Right lobe of liver (tissue), 4 donors: ENCODE measurements around the gene KCNG4.

Experiments used
- POLR2A ChIP-seq: fragments of 450-650 bp; IDR thresholded peaks from one replicate; pipeline ENCODE4 v1.6.1; 2017; ENCODE audit warnings: antibody characterized with exemption, mild to moderate bottlenecking
- TF ChIP-seq, protein P1 (sequence below), 4 donors: fragments of 200-600 bp in 3 of 4; fragments of 450-650 bp in 1 of 4; IDR thresholded peaks; one replicate each; pipeline versions ENCODE4 v1.5.1 to v1.8.0; 2016 to 2022; ENCODE audit warnings: antibody characterized with exemption in 4 of 4, mild to moderate bottlenecking in 2 of 4
- donor health status: DM: no; HTN: no; CAD: no.
- donor health status: DM: no; HTN: no; CAD: no.
- donor health status: DM: no; HTN: yes; CAD: no.

- TF ChIP-seq, protein P1, sequence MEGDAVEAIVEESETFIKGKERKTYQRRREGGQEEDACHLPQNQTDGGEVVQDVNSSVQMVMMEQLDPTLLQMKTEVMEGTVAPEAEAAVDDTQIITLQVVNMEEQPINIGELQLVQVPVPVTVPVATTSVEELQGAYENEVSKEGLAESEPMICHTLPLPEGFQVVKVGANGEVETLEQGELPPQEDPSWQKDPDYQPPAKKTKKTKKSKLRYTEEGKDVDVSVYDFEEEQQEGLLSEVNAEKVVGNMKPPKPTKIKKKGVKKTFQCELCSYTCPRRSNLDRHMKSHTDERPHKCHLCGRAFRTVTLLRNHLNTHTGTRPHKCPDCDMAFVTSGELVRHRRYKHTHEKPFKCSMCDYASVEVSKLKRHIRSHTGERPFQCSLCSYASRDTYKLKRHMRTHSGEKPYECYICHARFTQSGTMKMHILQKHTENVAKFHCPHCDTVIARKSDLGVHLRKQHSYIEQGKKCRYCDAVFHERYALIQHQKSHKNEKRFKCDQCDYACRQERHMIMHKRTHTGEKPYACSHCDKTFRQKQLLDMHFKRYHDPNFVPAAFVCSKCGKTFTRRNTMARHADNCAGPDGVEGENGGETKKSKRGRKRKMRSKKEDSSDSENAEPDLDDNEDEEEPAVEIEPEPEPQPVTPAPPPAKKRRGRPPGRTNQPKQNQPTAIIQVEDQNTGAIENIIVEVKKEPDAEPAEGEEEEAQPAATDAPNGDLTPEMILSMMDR (IDR thresholded peaks at IDR 0.05), result no peak
- no peak for TF ChIP-seq POLR2A
Observed at GRCh38 chr16:84182680-84183571, 56.9 kb downstream of the KCNG4 start.
